Stimulated activated CD4-positive, alpha-beta T cell treated with anti-CD3 and anti-CD28 coated beads, Interleukin-15, amount 100 ng/mL, for 1 hour (primary cell): ENCODE data around the gene CAPG.
"Not testable (repeated sequence)": the region's sequence is repeated elsewhere in the genome, so short reads cannot be mapped to it uniquely, and the experiment has no call there.

Source experiments
- DNase-seq, 2 donors: peaks; one replicate each; pipeline ENCODE4 v3.0.0-alpha.2; 2020; ENCODE audit warnings: low read depth in 1 of 2, low spot score in 1 of 2

CAPG gene

GRCh38 chr2:85396531-85397470 is 13.4 kb downstream of the CAPG start:
- DNase-seq = no peak

GRCh38 chr2:85395912-85396475 is 14.2 kb downstream of the CAPG start:
- no peak for DNase-seq

GRCh38 chr2:85394976-85395375 is 15.2 kb downstream of the CAPG start:
- DNase-seq = no peak

GRCh38 chr2:85394261-85394681 is 15.9 kb downstream of the CAPG start:
- no peak for DNase-seq

- DNase-seq = no peak
Observed at GRCh38 chr2:85393836-85394235, 16.3 kb downstream of the CAPG start.

- DNase-seq = peak; percentile 46 to 62
Observed at GRCh38 chr2:85390941-85391669, 19.1 kb downstream of the CAPG start.

GRCh38 chr2:85388878-85389538 is 21.2 kb downstream of the CAPG start:
- no peak for DNase-seq

- DNase-seq = no peak
Observed at GRCh38 chr2:85387754-85388153, 22.4 kb downstream of the CAPG start.

- no peak for DNase-seq
Observed at GRCh38 chr2:85385746-85386145, 24.4 kb downstream of the CAPG start.

- no peak for DNase-seq
Observed at GRCh38 chr2:85383850-85384249, 26.3 kb downstream of the CAPG start.

- not testable (repeated sequence) for DNase-seq
Observed at GRCh38 chr2:85383151-85383550, 27.0 kb downstream of the CAPG start.

- no peak for DNase-seq
Observed at GRCh38 chr2:85380048-85380447, 30.1 kb downstream of the CAPG start.

- DNase-seq = no peak
Observed at GRCh38 chr2:85378257-85378656, 31.9 kb downstream of the CAPG start.

GRCh38 chr2:85377083-85377482 is 33.1 kb downstream of the CAPG start:
- DNase-seq = no peak

- DNase-seq = no peak
Observed at GRCh38 chr2:85376291-85377065, 33.7 kb downstream of the CAPG start.

GRCh38 chr2:85371045-85371444 is 39.1 kb downstream of the CAPG start:
- no peak for DNase-seq

- DNase-seq = no peak
Observed at GRCh38 chr2:85369500-85369899, 40.7 kb downstream of the CAPG start.

- DNase-seq = no peak
Observed at GRCh38 chr2:85368921-85369320, 41.2 kb downstream of the CAPG start.

GRCh38 chr2:85367180-85367579 is 43.0 kb downstream of the CAPG start:
- DNase-seq = no peak

GRCh38 chr2:85362653-85363387 is 47.3 kb downstream of the CAPG start:
- not testable (repeated sequence) for DNase-seq
